ENCODE measurements around the gene TVP23C.
"Not testable (repeated sequence)": the region's sequence is repeated elsewhere in the genome, so short reads cannot be mapped to it uniquely, and the experiment has no call there.

- not testable (repeated sequence) for TF ChIP-seq EZH2 (IDR thresholded peaks at IDR 0.05; ENCODE audit: borderline replicate concordance, low read depth, low read length, poor library complexity, severe bottlenecking); CTCF (conservative IDR thresholded peaks at IDR 0.05; ENCODE audit: low read depth, low read length)
These were observed 5.9 kb downstream of the TVP23C start for GRCh38 chr17:15557334-15557832.
